Activated CD4-positive, alpha-beta T cell treated with anti-CD3 and anti-CD28 coated beads for 24 hours (primary cell): ENCODE data around the gene EXPH5.

ENCODE experiments used
- DNase-seq, 2 donors: peaks; one replicate each; pipeline ENCODE4 v3.0.0-alpha.2; 2020; ENCODE audit warnings: low read depth in 2 of 2

Gene EXPH5

DNA sequence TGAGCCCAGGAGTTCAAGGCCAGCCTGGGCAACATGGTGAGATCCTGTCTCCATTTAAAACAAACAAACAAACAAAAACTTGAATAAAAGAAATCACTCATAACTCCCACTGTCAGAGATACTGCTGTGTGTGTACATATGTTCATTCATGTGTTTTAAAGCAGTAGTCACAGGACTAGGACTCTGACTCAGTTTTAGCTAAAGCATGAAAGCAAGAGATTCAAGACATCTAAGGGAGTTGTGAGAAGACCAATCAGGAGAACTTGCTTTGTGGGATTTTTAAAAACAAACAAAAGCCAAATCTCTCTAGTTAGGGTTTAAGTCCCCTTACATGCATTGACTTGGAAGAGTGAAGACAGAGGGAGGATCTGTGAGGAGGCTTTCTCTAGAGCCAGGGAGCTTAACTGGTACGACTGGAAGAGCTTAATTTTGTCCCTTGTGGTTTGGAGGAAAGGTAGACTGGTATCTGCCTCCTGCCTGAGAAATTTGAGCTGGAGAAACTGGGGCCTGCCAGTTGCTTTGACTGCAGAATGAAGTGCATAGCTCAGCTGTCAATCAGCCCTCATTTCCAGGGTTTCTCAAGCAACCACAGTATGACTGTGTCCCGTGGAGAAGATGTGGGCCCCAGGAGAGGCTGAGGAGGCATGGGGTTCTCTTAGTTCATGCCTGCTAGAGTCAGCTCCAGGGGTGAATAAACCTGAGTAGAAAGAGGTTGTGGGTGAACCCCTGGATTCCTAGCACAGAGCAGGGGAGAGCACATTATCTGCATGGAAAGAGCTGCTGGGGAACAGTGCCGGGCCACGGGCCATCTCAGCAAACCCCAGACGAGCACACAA is 30.6 kb downstream of the EXPH5 start:
- DNase-seq: no peak

DNA sequence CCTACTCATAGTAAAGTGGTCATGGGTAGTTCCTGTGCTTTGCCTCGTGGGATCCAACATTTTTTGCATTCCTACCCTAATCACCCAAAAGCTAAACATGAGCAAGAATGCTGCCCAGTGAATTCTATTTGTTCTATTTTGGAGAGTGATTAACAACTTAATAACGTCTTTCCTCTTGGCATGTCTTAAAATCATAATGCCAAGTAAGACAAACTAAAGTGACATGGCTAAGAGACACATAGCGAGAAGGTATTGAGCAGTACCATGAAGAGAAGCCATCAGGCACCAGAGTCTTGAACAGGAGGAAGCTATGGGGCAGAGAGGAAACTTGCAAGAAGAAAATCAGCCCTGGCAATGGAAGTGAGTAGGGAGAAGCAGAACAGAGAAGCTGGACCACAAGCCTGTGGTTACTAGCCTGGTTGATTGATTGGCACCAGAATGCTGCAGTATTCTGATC is 32.0 kb downstream of the EXPH5 start:
- no peak for DNase-seq

DNA sequence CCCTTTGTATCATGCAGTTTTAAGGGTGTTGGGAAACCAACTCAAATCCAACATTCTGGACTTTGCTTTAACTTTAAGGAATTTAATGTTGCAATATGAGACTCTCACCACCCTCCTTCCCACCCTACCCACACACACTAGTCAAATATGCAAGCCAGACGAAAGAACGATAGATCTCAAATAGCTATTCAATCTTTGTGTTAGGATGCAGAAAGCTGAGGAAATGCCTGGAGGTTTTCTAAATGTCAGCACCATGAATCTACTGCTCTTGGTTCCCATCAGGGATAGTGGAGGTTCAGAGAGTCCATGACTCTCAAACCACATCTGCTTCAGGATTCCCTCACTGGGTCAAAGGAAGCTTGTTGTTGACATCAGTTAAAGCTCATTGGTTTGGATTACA is 33.7 kb downstream of the EXPH5 start:
- DNase-seq: no peak

DNA sequence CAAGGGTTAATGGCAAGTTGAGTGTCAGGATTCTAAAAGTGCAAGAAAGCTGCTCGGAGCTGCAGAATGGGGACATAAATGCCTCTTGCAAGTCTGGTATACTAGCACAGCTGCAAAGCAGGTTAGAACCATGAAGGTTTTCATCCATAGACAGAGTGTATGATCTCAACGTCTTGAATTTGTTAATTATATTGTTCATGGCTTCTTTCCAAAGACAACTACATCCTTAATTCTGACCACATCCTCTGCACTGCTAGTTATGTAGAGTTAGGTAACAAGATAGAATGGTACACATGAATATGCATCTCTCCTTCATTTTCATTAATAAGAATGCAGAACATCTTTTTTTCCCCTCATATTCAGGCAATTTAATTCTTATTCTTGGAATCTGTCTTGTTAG is 34.2 kb downstream of the EXPH5 start:
- DNase-seq: no peak

DNA sequence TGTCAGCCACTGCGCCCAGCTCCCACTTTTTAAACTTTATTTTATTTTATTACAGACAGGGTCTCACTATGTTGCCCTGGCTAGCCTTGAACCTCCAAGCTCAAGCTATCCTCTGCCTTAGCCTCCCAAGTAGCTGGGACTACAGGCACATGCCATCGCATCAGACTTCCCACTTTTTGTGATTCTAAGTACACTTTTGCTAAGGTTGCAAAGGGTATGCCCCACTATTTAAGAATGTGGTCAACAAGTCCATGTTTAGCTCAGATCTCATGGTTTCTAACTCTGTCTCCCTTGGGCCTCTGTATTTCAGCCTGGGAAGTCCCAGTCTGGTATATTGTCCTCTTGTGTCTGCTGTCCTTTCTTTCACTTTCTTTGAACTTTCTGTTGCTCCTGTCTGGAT is 35.3 kb downstream of the EXPH5 start:
- no peak for DNase-seq

DNA sequence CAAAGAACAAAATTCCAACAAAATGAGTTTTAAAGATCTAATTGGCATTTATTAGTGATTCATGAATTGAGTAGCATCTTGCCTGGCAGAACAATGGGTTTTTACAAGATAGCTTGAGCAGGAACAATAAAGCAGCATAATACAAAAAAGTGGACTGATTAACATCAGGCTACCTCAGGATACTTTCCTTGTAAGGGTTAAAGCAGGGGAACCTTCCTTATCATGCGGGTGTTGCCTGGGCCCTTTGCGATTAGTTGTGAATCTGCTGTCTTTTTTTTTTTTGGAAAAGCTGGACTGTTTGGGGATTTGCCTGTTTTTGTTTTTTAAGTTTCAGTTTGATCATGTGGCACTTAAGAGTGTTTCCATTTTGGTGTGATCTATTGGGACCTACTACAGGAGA is 37.5 kb downstream of the EXPH5 start:
- DNase-seq: no peak

DNA sequence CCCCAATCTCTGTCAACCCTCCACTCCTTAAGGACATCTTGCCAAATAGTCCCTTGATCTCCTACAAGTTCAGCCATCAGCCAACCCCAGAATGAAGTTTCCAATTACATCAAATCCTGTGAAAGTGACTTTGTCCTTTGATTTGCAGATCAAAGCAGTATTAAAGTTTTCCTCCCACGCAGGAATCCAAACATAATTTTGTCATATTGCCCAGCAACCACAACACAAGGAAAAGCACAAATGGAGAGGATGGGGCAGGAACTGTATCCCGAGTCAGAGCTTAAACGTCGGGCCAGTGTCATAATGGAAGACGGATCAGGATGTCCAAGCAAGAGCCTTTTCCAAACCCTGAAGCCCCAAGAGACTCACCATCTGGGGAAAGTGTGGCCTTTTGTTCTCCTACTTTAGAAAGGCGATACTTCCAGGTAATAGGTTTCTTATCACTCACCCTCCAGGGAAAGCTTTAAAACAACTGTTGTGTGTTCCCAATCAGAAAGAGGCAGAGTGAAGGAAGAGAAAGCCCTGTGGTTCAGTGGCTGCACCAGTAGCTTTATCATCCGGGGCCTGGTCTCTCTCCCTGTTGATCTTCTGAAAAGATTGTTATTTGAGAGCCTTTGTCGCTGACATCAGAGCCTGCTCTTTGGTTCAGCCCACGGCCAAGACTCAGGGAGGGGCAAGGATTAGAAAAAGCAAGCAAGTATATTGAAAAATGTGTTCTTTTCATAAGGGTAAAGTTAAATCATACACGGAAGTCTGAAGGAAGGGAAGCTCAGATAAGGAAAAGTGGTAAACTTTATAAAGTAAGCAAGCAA is 41.7 kb downstream of the EXPH5 start:
- DNase-seq: no peak

DNA sequence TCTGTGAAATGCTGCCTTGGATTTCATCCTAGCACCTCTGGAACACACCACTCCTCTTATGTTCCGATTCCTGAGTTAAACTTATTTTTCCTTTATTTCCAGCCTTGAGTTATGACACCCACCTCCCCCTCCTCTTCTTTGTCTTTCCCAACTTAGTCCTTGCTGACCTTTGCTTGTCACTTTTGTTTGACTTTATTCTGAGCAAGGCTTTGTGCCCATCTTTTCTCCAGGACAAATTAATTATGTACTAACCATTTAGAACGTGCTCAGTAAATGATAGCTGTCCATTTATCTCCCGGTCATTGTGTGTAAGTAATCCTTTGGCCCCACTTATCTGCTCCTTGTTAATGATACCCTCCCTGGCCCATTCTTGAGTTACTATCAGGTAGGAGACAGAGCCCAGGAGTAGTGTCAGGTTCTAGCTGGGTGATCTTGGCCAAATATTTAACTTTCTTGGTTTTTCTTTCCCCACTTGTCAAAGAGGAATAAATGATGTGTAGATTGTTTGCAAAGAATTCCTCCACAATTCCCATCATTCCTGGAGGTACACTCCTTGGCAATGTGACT is 44.2 kb downstream of the EXPH5 start:
- DNase-seq: no peak

DNA sequence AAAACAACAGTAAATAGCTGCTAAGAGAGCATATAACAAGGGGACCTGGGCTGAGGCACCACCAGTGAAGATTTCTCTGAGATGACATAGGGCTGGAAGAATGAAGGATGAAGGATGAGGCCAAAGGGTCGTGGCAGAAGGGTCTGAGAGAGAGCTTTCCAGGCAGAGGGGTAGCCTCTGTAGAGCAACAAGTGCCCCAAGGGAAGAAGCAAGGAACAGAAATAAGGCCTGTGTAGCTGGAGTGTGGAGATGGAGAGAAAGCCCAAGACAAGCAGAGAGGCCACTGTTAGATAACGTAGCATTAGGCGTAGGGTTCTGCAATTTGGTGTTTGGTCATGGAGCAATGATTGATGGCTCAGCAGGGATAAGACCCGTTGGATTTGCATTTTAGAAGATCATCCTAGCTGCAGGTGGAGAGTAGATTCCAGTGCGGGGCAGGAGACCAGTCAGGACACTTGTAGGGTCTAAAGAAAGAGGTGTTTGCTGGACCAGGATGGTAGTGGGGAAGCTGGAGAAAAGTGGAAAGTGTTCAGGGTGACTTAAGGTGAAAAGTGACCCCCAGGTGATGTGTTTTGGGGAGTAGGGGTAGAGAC is 47.6 kb downstream of the EXPH5 start:
- no peak for DNase-seq

DNA sequence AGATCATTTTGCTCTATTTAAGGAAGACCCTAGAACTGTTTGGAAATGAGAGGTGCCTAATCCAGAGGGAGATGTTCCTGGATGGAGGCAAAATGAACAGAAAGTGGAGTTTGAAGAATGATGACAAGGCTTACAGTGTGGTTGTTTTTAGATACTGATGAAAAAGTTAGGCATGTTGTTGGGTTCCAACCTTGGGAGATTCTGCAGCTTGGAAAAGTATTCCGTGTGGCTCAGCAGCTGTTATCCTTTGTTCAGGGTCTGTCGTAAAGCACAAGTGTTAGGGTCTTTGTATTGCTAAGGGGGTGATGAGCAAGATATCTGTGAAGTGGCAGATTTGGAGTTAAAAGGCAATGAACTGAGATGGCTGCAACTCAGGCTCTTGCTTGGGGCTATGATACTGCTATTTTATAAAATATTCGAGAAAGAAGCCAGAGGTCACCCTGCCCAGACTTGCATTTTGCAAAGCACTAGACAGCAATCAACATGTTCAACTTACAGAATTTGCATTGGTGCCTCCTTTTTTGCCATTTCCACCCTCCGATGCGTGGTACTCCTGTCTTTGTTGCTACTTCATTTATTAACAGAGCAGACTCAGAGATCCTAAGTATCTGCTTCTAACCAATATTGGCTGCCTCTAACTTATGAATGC is 50.1 kb downstream of the EXPH5 start:
- DNase-seq: no peak

DNA sequence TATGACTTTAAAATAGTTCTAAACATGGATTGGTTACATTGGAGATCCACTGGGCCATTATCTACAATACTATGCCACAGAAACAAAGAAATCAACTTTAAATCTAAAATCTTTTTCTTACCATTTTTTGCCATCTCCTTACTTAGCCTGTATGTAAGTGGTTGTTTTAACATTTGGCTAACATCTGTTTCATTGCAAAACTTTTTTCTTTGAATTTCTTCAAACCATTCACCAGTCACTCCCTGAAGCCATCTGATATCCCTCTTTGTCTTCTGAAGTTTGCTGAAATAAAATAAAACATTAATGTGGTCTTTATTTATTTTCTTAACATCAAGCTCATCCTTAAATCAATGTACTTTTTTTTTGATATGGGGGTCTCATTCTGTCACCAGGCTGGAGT is 52.0 kb downstream of the EXPH5 start:
- DNase-seq: no peak

DNA sequence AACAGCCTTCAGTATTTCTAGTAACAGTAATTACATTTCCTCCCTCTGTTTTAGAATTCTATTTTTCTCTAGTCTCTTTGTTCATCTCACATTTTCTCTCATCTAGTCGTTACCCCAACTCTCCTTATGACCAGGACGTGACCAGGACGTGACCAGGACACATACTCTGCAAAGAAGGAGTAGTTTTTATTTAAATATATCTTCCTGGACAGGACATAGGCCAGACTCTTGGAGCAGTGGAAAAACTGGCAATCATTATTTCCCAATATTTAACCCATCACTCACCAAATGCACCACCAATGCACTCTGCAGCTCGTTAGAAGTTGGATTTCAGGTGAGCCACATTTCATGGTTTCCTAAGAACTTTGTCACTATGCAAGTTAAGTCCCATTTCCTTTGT is 55.1 kb downstream of the EXPH5 start:
- no peak for DNase-seq

DNA sequence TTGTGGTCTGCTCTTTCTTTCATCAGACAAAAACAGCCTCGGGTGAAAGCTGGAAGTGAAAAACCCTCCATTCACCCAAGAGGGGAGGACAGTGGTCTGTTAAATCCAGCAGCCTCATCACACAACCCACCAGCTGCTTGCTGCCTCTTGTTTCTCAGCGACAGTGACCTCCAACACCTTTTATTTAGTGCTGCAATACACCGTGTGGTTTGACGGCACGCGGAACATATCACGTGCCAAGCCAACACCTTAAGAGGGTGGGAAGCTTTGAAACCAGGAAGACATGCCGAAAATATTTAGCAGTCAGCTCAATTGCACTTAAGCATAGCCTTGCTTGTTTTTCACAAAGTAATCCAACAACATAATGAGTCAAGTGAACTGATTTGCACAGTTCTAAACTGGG is 55.5 kb downstream of the EXPH5 start:
- DNase-seq: no peak

DNA sequence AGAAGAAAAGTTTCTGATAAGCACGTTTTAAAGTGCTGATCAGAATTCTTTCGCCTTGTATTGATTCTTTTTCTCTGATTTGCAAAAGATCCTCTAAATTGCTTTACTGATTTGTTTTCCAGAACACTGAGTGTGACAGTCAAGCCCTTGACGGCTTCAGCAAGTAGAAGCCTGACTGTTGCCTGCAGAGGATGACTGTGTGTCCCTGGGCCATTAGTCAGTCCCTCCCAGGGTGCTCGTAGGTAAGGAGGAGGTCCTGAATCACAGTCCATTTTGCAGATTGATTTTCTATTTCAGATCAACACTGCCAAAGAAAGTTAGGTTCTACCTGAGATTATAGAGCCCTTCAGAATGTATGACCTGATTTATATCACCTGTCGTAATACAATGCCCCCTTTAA is 56.8 kb downstream of the EXPH5 start:
- DNase-seq: no peak

DNA sequence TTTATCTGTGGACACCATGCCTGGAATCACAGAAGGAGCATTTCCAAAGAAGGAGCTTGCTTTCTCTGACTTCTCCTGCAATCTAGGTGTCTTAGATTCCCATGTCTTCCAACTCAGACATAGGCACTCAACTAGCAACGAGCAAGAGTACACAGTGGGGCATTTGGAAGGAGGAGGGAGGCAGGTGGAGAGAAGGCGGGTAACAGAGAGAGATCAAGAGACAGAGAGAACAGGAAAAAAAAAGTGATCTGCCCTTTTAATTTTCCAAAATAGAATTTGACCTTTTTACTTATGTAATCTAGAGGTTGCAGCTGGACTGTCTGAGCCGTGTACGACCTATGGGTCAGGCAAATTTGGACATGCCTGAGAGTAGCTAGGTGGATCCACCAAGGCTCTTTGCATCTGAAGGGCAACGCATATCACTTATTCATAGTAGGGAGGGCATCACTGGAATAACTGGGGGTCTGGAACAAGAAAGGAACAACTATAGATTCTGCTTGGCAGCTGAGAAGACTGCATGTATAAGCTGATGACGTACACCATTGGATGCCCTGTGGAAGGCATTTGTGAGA is 58.1 kb downstream of the EXPH5 start:
- DNase-seq: no peak

DNA sequence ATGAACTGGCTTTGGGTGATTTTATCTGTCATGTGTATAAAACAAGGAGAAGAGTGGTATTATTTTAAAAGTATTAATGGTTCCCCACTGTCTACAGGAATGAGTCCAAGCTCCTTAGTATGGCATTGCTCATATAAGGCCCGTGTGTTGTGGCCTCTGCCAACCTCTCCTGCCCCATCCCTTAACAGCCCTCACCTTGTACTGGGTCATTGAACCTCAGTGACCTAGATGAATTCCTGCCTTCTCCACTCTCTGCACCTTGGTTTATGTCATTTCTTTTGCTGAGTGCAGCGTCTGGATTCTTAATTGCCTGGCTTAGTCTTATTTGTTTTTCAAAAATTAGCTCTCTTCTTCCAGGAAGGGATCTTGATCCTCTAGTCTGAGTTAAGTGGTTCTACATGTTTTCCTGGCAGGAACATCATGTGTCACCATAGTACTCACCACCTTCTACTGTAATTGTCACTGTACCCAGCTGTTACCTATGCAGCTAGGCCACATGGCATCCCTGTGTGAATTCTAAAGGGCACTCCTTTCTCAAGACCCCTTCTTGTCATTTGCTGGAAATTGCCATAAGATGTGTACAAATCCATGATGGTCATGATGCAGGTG is 59.2 kb downstream of the EXPH5 start:
- no peak for DNase-seq

DNA sequence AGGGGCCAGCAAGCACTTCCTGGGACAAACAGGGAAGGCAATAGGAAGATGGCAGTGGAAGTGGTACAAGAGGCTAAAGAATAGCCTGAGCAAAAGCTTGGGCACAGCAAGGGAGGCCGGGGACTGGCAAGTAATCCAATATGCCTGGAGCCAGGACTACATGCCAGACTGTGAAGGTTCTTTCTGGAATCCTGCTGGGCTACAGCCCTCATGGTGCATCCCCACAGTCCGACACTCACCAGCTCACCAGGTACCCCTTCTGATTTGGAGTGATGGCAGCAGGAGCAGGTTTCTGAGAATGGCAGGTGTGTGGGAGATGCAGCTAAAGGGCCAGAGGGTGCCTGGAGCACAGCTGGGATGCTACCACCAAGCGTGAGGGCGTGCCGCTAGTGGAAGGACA is 63.1 kb downstream of the EXPH5 start:
- no peak for DNase-seq

DNA sequence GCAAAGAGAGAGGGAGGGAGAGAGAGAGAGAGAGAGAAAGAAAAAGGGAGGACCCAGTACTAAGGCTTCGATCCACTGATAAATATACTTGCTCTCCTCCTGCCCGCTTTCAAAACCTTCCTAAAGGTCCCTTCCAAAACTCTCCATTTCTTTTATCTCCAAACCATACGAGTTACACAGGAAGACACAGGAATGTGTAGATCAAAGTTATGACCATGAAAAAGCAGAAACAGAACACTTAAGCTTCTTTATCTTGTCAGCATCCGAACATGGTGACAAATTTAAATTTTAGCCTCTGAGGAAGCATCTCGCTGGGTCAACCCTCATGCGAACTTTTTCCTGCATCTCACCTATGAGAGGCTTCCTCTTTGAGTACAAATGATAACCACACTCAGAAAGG is 66.2 kb downstream of the EXPH5 start:
- DNase-seq: no peak

DNA sequence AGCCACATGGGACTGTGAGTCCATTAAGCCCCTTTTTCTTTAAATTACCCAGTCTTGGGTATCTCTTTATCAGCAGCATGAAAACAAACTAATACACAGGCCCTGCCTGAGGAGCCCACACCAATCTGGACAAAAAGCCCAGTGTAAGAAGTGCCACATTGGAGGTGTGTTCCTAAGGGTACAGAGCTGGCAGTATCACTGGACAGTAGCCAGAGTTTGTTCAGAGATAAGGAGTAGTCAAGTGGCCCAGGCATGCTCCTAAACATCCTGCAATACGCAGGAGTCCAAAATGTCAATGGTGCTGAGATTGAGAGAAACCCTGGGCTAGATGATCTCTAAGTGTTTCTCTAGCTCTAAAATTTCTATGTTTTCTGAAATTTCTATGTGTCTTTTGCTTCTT is 68.4 kb downstream of the EXPH5 start:
- DNase-seq: no peak

DNA sequence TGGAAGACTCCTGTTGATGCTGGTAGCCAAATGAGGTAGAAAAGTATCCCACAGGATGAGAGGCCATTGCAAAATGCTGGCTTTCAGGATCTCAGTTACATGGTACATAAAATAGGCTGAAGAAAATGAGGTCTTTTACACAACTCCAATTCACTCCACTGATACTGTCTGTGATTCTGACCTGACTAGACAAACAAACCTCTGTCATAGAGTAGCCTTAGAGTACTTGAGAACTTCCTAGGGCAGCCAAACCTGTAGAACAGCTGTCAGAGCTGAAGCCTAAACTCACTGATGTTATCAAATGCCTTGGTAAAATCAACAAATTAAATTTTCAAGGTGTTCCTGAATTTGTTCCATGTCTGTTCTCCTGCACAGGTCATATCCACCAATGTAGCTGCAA is 69.1 kb downstream of the EXPH5 start:
- DNase-seq: no peak

DNA sequence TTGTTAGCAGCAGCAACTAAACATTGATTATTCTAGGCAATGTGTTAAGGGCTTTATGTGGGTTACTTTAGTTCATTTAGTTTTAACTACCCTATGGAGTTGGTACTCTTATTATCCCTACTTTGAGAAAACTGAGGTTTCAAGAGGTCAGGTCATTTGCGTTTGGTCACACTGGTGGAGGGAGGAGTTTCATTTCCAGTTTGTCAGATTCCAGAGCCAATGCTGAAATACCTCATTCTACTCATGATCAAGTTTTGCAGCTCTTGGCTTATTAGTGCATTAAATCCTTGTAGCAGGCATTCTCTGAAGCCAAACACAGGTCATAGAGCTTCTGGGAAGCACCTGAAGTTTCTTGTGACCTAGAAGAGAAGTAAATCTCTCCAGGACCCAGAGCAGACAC is 71.2 kb downstream of the EXPH5 start:
- DNase-seq: no peak
